Body of pancreas (tissue), 4 donors: ENCODE data around the gene TBX1. TPM values are rescaled to one million over a fixed set of nuclear protein-coding genes. Genes with fewer than 3 reads are reported as not detected.

Experiments used
- ATAC-seq: fragments of 150-250 bp; one replicate; pipeline ENCODE4 v1.9.1; 2016
- DNase-seq, 4 donors: peaks; one replicate each; pipeline ENCODE4 v3.0.0-alpha.2; 2019
- H3K27ac ChIP-seq, 4 donors: fragments of 200-600 bp; sonication (generic); 1 replicate in 3 of 4; 2 replicates in 1 of 4; pipeline versions ENCODE4 v1.5.1 to v1.6.1; 2016 to 2019; ENCODE audit warnings: mild to moderate bottlenecking in 1 of 4, mixed read lengths in 1 of 4, moderate library complexity in 1 of 4
- H3K27me3 ChIP-seq, 2 donors: fragments of 200-600 bp; sonication (generic); one replicate each; pipeline ENCODE4 v1.6.0; 2016; ENCODE audit warnings: mild to moderate bottlenecking in 1 of 2
- H3K36me3 ChIP-seq, 2 donors: fragments of 200-600 bp; sonication (generic); replicated peaks in 1 of 2; 2 replicates each; pipeline ENCODE4 v1.5.1; 2016; ENCODE audit warnings: low read depth in 2 of 2; ENCODE audit not compliant: insufficient read depth in 1 of 2
- H3K4me1 ChIP-seq: fragments of 200-600 bp; sonication (generic); one replicate; pipeline ENCODE4 v1.6.0; 2016
- H3K4me3 ChIP-seq, 2 donors: fragments of 200-600 bp; sonication (generic); 1 replicate in 1 of 2; 2 replicates in 1 of 2; pipeline ENCODE4 v1.5.1; 2016 to 2019
- H3K9me3 ChIP-seq, 3 donors: fragments of 200-600 bp; sonication (generic); 1 replicate in 2 of 3; 2 replicates in 1 of 3; pipeline ENCODE4 v1.5.1; 2016
- CTCF ChIP-seq, 7 experiments: fragments of 450-650 bp in 4 of 7; fragments of 200-600 bp in 3 of 7; sonication (generic) in 3 of 7; IDR thresholded peaks; one replicate each; pipeline ENCODE4 v1.5.1; 2016 to 2019; ENCODE audit warnings: antibody characterized with exemption in 7 of 7
- POLR2A ChIP-seq, 3 donors: fragments of 450-650 bp; IDR thresholded peaks; one replicate each; pipeline ENCODE4 v1.6.1; 2016; ENCODE audit warnings: antibody characterized with exemption in 3 of 3, mild to moderate bottlenecking in 2 of 3
- WGBS, 2 donors: methylation state at CpG; one replicate each; pipeline ENCODE4 v1.1.5; 2017; 5-methylcytosine and 5-hydroxymethylcytosine counted together
- intact Hi-C: fragments of 100-400 bp; cut with DNase I; formaldehyde crosslinking; loops from one replicate; pipeline ENCODE4 v1.15.1; 2023
- total RNA-seq, 2 donors: library from RNA; depleted of rRNA; stranded (reverse); fragments of >200 nt; gene quantifications; one replicate each; pipeline ENCODE4 v1.1.0, GENCODE V29; 2016

TBX1 gene
- total RNA-seq, 2 donors from 2014 or later, result 1.0 TPM; not detected in 1

GRCh38 chr22:19751497-19752245 is 8.9 kb upstream of the TBX1 start:
- intact Hi-C loops, result no loop called here
- no peak for ATAC-seq
- 80 to 94% methylated on average over 3 to 13 of the region's 14 CpGs for WGBS, 2 donors
- H3K36me3 ChIP-seq, result no peaks in the 10 kb centered on the region
- TF ChIP-seq POLR2A (IDR thresholded peaks at IDR 0.05) (no peak), CTCF (IDR thresholded peaks at IDR 0.05) (no peak)
- H3K9me3 ChIP-seq, result no peaks in the 10 kb centered on the region
- H3K27ac ChIP-seq, result no peak overlapping the region
- DNase-seq, result no peak
- peaks cover 0 to 18% of the 10 kb centered on the region in 2 donors for H3K27me3 ChIP-seq
- no peak overlapping the region for H3K4me3 ChIP-seq
- peaks cover 17% of the 10 kb centered on the region for H3K4me1 ChIP-seq

GRCh38 chr22:19753090-19753842 is 7.3 kb upstream of the TBX1 start:
- Histone ChIP-seq H3K4me1 (peaks cover 23% of the 10 kb centered on the region), H3K27me3 (peaks cover 0 to 22% of the 10 kb centered on the region in 2 donors), H3K4me3 (no peak overlapping the region), H3K36me3 (no peaks in the 10 kb centered on the region), H3K9me3 (no peaks in the 10 kb centered on the region), H3K27ac (no peak overlapping the region)
- WGBS, 2 donors, result 60 to 69% methylated on average over 1 to 10 of the region's 10 CpGs
- intact Hi-C loops, result no loop called here
- DNase-seq (no peak), ATAC-seq (no peak)
- TF ChIP-seq CTCF (IDR thresholded peaks at IDR 0.05), result no peak
- no peak for TF ChIP-seq POLR2A (IDR thresholded peaks at IDR 0.05)

GRCh38 chr22:19753996-19754700 is 6.4 kb upstream of the TBX1 start:
- intact Hi-C loops, result no loop called here
- 60 to 69% methylated on average over 11 to 14 of the region's 14 CpGs for WGBS, 2 donors
- Histone ChIP-seq H3K27me3 (peaks cover 0 to 22% of the 10 kb centered on the region in 2 donors), H3K4me3 (no peak overlapping the region), H3K9me3 (no peaks in the 10 kb centered on the region), H3K27ac (no peak overlapping the region), H3K4me1 (peaks cover 24% of the 10 kb centered on the region), H3K36me3 (no peaks in the 10 kb centered on the region)
- ATAC-seq, result no peak
- TF ChIP-seq CTCF (IDR thresholded peaks at IDR 0.05), result no peak
- no peak for DNase-seq

- ATAC-seq (no peak), DNase-seq (no peak)
- H3K36me3 ChIP-seq, result no peaks in the 10 kb centered on the region
- no peak overlapping the region for H3K4me3 ChIP-seq
- no peak overlapping the region for H3K27ac ChIP-seq
- H3K27me3 ChIP-seq, result peaks cover 0 to 25% of the 10 kb centered on the region in 2 donors
- 36 to 80% methylated on average over 2 to 14 of the region's 14 CpGs for WGBS, 2 donors
- H3K4me1 ChIP-seq, result peaks cover 30% of the 10 kb centered on the region
- TF ChIP-seq POLR2A (IDR thresholded peaks at IDR 0.05) (no peak), CTCF (IDR thresholded peaks at IDR 0.05) (no peak)
- intact Hi-C loops, result no loop called here
- H3K9me3 ChIP-seq, result no peaks in the 10 kb centered on the region
Measured at GRCh38 chr22:19754701-19755144, 5.9 kb upstream of the TBX1 start.
